Measurements from ENCODE around the gene OXLD1. TPM values are rescaled to one million over a fixed set of nuclear protein-coding genes. Genes with fewer than 3 reads are reported as not detected.
A peak's percentile ranks its signal among the peaks of the same experiment; 100 is the strongest.

OXLD1 gene
- total RNA-seq, 5 donors from 2014 or later (not counting 1 experiment from before 2014, with no cell fraction given), result 34.1 to 93.3 (median 68.1) TPM

DNA sequence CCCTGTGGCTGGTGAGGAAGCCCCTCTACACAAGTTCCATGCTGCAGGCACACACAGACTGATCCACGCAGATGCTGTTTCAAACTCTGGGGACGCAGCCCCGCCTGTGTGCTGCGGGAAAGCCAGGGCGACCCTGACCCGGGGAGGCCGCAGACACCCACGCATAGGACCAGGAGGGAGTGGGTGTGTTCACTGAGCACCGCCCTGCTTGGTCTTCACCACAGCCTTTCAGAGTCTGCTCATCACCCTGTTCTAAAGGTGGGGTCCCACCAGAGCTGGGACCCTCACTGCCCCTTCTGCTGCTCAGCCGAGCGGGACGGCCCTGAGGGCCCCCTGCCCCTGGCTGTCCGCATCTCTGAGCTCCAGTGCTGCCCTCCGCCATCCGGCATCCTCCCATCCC, 21.9 kb downstream of the OXLD1 start:
- DNase-seq, result no peak
- ATAC-seq (replicated peaks in 1 of 4), result no peak
- no peak overlapping the region for H3K4me3 ChIP-seq (ENCODE audit: control insufficient read depth in 1 of 2, extremely low read depth in 1 of 2, low read length in 1 of 2)
- Mint-ChIP-seq H3K9me3 (no peaks in the 10 kb centered on the region), H3K27ac (no peak overlapping the region), H3K27me3 (peaks cover 0 to 15% of the 10 kb centered on the region in 2 donors), H3K36me3 (no peaks in the 10 kb centered on the region), H3K4me3 (no peak overlapping the region), H3K4me1 (no peaks in the 10 kb centered on the region)
- peaks cover 2 to 31% of the 10 kb centered on the region in 2 experiments for H3K27me3 ChIP-seq (replicated peaks in 1 of 2; ENCODE audit: control insufficient read depth in 2 of 2, extremely low read depth in 1 of 2, insufficient read depth in 2 of 2, low read length in 1 of 2)
- H3K9me3 ChIP-seq, result no peaks in the 10 kb centered on the region
- no peaks in the 10 kb centered on the region for H3K36me3 ChIP-seq (ENCODE audit: control insufficient read depth in 2 of 2, extremely low read depth in 1 of 2, insufficient read depth in 1 of 2, low read length in 1 of 2)
- no peaks in the 10 kb centered on the region for H3K4me1 ChIP-seq (ENCODE audit: control insufficient read depth in 1 of 2, extremely low read depth in 1 of 2, insufficient read depth in 2 of 2, low read length in 2 of 2)
- H3K27ac ChIP-seq (ENCODE audit: low read length), result no peak overlapping the region
- WGBS (ENCODE audit: insufficient coverage), result 94% methylated on average over 11 of the region's 15 CpGs
- ChIA-PET POLR2A (no interaction called here), CTCF (no interaction called here)

DNA sequence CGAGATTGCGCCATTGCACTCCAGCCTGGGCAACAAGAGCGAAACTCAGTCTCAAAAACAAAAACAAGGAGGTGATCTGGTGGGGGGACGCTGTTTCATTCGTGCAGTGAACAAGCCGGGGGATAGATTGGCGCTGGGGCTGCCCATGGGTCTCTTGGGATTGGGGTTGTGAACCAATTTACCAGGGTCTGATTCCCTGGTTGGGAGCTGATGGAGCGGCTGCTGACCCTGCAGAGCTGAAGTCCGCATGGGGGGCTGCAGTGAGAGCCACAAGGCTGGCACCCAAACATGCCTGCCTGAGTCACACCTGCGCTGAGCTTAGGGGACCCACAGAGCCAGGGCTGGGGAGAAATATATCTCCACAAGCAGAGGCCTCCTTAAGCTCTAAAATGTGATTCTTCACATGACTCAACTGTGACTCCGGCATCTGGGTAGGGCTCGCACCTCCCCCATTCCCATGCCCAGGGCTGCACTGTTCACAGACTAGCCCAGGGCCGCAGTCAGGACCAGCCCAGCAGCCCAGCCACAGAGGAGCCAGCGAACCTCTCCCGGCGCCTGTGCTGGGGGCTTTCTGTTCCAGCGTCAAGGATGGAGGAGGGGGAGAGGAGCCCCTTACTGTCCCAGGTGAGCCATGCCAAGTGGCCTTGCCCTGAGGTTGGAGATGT, 24.4 kb downstream of the OXLD1 start:
- ChIA-PET POLR2A (no interaction called here), CTCF (no interaction called here)
- Mint-ChIP-seq H3K27ac (no peak overlapping the region), H3K27me3 (no peaks in the 10 kb centered on the region), H3K4me1 (peaks cover 0 to 7% (median 5%) of the 10 kb centered on the region in 3 donors), H3K36me3 (no peaks in the 10 kb centered on the region), H3K4me3 (no peak overlapping the region), H3K9me3 (no peaks in the 10 kb centered on the region)
- peaks cover 0 to 8% of the 10 kb centered on the region in 2 experiments for H3K27me3 ChIP-seq (replicated peaks in 1 of 2; ENCODE audit: control insufficient read depth in 2 of 2, extremely low read depth in 1 of 2, insufficient read depth in 2 of 2, low read length in 1 of 2)
- peaks cover 2 to 4% of the 10 kb centered on the region in 2 experiments for H3K4me1 ChIP-seq (ENCODE audit: control insufficient read depth in 1 of 2, extremely low read depth in 1 of 2, insufficient read depth in 2 of 2, low read length in 2 of 2)
- WGBS (ENCODE audit: insufficient coverage), result 85% methylated on average over 8 of the region's 17 CpGs
- H3K36me3 ChIP-seq (ENCODE audit: control insufficient read depth in 2 of 2, extremely low read depth in 1 of 2, insufficient read depth in 1 of 2, low read length in 1 of 2), result no peaks in the 10 kb centered on the region
- no peak overlapping the region for H3K4me3 ChIP-seq (ENCODE audit: control insufficient read depth in 1 of 2, extremely low read depth in 1 of 2, low read length in 1 of 2)
- H3K27ac ChIP-seq (ENCODE audit: low read length), result no peak overlapping the region
- H3K9me3 ChIP-seq, result no peaks in the 10 kb centered on the region
- ATAC-seq (replicated peaks in 1 of 4), result no peak
- no peak for DNase-seq

DNA sequence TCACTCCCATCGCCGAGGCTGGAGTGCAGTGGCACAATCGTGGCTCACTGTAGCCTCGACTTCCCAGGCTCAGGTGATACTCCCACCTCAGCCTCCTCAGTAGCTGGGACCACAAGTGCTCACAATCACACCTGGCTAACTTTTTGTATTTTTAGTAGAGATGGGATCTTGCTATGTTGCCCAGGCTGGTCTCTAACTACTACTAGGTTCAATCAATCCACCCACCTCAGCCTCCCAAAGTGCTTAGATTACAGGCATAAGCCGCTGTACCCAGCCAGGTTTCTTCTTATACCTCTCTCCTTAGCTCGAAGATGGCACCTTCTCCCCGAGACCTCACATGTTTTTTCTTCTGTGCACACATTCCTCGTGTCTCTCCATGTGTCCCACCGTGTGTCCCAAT, 26.4 kb downstream of the OXLD1 start:
- no peaks in the 10 kb centered on the region for H3K36me3 ChIP-seq (ENCODE audit: control insufficient read depth in 2 of 2, extremely low read depth in 1 of 2, insufficient read depth in 1 of 2, low read length in 1 of 2)
- ChIA-PET CTCF (interaction anchor here in 1 of 2 donors (0.5 kb wide), 1 partner anchor 682 kb away, joined by 4 read pairs; no protein-coding TSS in a partner anchor), POLR2A (interaction anchor here in 1 of 2 donors (0.6 kb wide), 1 partner anchor 23 kb away, joined by 3 read pairs; no protein-coding TSS in a partner anchor)
- H3K27ac Mint-ChIP-seq, result no peak overlapping the region
- H3K4me1 Mint-ChIP-seq, result peaks cover 12 to 18% (median 16%) of the 10 kb centered on the region in 3 donors
- no peaks in the 10 kb centered on the region for H3K9me3 Mint-ChIP-seq
- no peak overlapping the region for H3K4me3 ChIP-seq (ENCODE audit: control insufficient read depth in 1 of 2, extremely low read depth in 1 of 2, low read length in 1 of 2)
- DNase-seq (no peak), ATAC-seq (replicated peaks in 1 of 4) (no peak)
- H3K27me3 Mint-ChIP-seq, result no peaks in the 10 kb centered on the region
- no CpG with 5 or more reads among the region's 9 CpGs for WGBS (ENCODE audit: insufficient coverage)
- no peaks in the 10 kb centered on the region for H3K9me3 ChIP-seq
- no peak overlapping the region for H3K4me3 Mint-ChIP-seq
- peaks cover 8 to 19% of the 10 kb centered on the region in 2 experiments for H3K4me1 ChIP-seq (ENCODE audit: control insufficient read depth in 1 of 2, extremely low read depth in 1 of 2, insufficient read depth in 2 of 2, low read length in 2 of 2)
- no peak overlapping the region for H3K27ac ChIP-seq (ENCODE audit: low read length)
- H3K36me3 Mint-ChIP-seq, result no peaks in the 10 kb centered on the region
- H3K27me3 ChIP-seq (replicated peaks in 1 of 2; ENCODE audit: control insufficient read depth in 2 of 2, extremely low read depth in 1 of 2, insufficient read depth in 2 of 2, low read length in 1 of 2), result peaks cover 0 to 5% of the 10 kb centered on the region in 2 experiments

DNA sequence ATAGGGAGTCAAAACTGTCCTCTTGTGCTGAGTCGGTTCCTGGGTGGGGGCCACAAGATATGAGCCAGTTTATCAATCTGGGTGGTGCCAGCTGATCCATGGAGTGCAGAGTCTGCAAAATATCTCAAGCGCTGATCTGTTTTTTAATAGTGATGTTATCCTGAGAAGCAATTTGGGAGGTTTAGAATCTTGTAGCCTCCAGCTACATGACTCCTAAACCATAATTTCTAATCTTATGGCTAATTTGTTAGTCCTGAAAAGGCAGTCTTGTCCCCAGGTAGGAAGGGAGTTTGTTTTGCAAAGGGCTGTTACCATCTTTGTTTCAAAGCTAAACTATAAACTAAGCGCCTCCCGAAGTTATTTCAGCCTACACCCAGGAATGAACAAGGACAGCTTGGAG, 27.7 kb downstream of the OXLD1 start:
- CTCF ChIA-PET, result no interaction called here

DNA sequence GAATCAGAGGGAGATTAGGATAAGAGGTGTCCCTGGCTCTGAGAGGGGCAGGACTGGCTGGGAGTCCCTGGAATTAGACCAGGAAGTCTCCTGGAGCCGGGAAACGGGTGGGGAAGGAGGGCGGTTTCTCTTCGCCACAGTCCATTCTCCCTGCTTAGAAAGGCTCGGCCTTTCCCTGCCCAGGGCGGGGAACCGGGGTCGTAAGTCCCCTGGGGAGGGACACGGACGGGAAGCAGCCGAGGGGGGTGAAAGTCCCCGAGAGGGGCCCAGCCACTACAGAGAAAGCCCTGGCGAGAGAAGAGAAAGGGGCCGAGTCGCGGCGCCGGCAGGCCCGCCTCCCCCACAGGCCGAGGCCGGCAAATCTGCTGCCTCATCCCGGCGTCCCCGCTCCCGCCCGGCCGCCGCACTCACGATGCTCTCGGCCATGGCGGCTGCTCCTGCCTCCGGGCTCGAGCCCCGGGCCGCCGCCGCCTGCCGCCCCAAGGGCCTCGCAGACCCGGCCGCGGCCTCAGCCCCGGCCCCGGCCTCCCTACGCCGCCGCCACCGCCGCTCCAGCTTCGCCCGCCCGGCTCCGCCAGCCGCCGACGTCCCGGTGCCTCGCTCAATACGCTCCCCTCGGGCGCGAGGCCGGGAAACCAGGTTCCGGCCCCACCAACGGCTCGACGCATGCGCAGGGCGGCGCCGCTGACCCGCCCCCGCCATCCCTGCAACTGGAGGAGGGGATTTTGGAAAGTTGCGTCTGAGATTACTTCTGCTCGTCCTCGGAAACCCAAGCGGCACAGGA, 29.7 kb downstream of the OXLD1 start, which contains the start of the genes NPLOC4 and TSPAN10:
NPLOC4 (minus strand) TSS at position 608 of the 784 bp plus-strand sequence; CDS start at position 426, 182 bp downstream.
TSPAN10 (plus strand) TSS at position 692 of the 784 bp plus-strand sequence. CDS start 5,217 bp downstream, outside the sequence.
- H3K4me3 Mint-ChIP-seq, result peak within 1 kb of the TSS; percentile 85 to 94 (median 94)
- peak within 1 kb of the TSS; percentile 88 for H3K27ac Mint-ChIP-seq
- Histone ChIP-seq H3K9me3 (no peaks in the 10 kb centered on the region), H3K27ac (ENCODE audit: low read length) (peak within 1 kb of the TSS; percentile 39), H3K4me3 (ENCODE audit: control insufficient read depth in 1 of 2, extremely low read depth in 1 of 2, low read length in 1 of 2) (peak within 1 kb of the TSS; percentile 87 to 92), H3K27me3 (replicated peaks in 1 of 2; ENCODE audit: control insufficient read depth in 2 of 2, extremely low read depth in 1 of 2, insufficient read depth in 2 of 2, low read length in 1 of 2) (no peaks in the 10 kb centered on the region), H3K36me3 (ENCODE audit: control insufficient read depth in 2 of 2, extremely low read depth in 1 of 2, insufficient read depth in 1 of 2, low read length in 1 of 2) (peaks cover 0 to 3% of the 10 kb centered on the region in 2 donors), H3K4me1 (ENCODE audit: control insufficient read depth in 1 of 2, extremely low read depth in 1 of 2, insufficient read depth in 2 of 2, low read length in 2 of 2) (peaks cover 10 to 30% of the 10 kb centered on the region in 2 experiments)
- ChIA-PET POLR2A (no interaction called here), CTCF (no interaction called here)
- ATAC-seq (replicated peaks in 1 of 4) (peak; percentile 92 to 96 (median 94)), DNase-seq (peak; percentile 50 to 91 (median 72))
- no peaks in the 10 kb centered on the region for H3K9me3 Mint-ChIP-seq
- 0% methylated on average over 48 of the region's 77 CpGs for WGBS (ENCODE audit: insufficient coverage)
- no peaks in the 10 kb centered on the region for H3K27me3 Mint-ChIP-seq
- H3K4me1 Mint-ChIP-seq, result peaks cover 12 to 31% (median 29%) of the 10 kb centered on the region in 3 donors
- peaks cover 3% of the 10 kb centered on the region for H3K36me3 Mint-ChIP-seq

More for the DNA sequence above, 27.7 kb downstream of the OXLD1 start:
- 91% methylated on average over 1 of the region's 4 CpGs for WGBS (ENCODE audit: insufficient coverage)
- no peaks in the 10 kb centered on the region for H3K9me3 Mint-ChIP-seq
- no peak overlapping the region for H3K27ac Mint-ChIP-seq
- no peak overlapping the region for H3K4me3 ChIP-seq (ENCODE audit: control insufficient read depth in 1 of 2, extremely low read depth in 1 of 2, low read length in 1 of 2)
- no peak overlapping the region for H3K27ac ChIP-seq (ENCODE audit: low read length)
- no peaks in the 10 kb centered on the region for H3K27me3 Mint-ChIP-seq
- POLR2A ChIA-PET, result no interaction called here
- ATAC-seq (replicated peaks in 1 of 4), result no peak
- H3K36me3 ChIP-seq (ENCODE audit: control insufficient read depth in 2 of 2, extremely low read depth in 1 of 2, insufficient read depth in 1 of 2, low read length in 1 of 2), result no peaks in the 10 kb centered on the region
- peaks cover 10 to 27% of the 10 kb centered on the region in 2 experiments for H3K4me1 ChIP-seq (ENCODE audit: control insufficient read depth in 1 of 2, extremely low read depth in 1 of 2, insufficient read depth in 2 of 2, low read length in 2 of 2)
- no peaks in the 10 kb centered on the region for H3K9me3 ChIP-seq
- peak overlapping the region in 1 of 3 donors; percentile 17 for H3K4me3 Mint-ChIP-seq
- H3K36me3 Mint-ChIP-seq, result no peaks in the 10 kb centered on the region
- H3K27me3 ChIP-seq (replicated peaks in 1 of 2; ENCODE audit: control insufficient read depth in 2 of 2, extremely low read depth in 1 of 2, insufficient read depth in 2 of 2, low read length in 1 of 2), result peaks cover 0 to 3% of the 10 kb centered on the region in 2 experiments
- DNase-seq, result no peak
- peaks cover 12 to 26% (median 23%) of the 10 kb centered on the region in 3 donors for H3K4me1 Mint-ChIP-seq

DNA sequence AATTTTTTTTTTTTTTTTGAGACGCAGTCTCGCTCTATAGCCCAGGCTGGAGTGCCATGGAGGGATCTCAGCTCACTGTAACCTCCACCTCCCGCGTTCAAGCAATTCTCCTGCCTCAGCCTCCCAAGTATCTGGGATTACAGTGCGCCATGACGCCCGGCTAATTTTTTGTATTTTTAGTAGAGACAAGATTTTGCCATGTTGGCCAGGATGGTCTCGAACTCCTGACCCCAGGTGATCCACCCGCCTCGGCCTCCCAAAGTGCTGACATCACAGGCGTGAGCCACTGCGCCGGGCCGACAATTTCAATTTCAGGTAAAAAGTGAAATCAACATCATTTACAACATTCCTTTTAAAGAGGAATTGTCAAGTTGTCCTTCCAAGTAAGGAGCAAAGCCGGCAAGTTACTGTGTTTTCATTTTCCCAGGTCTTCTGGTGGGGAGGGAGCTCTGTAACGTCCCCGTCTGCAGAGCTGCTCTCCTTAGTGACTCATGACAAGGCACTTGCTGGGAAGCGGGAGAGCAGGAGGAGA, 30.4 kb downstream of the OXLD1 start:
- POLR2A ChIA-PET, result no interaction called here
- DNase-seq, result peak in 1 of 35 experiments; percentile 14

More for the DNA sequence above, 30.4 kb downstream of the OXLD1 start:
- Mint-ChIP-seq H3K9me3 (no peaks in the 10 kb centered on the region), H3K4me1 (peaks cover 12 to 35% (median 33%) of the 10 kb centered on the region in 3 donors), H3K36me3 (peaks cover 3% of the 10 kb centered on the region), H3K4me3 (peak overlapping the region; percentile 85 to 94 (median 94)), H3K27ac (peak overlapping the region; percentile 88), H3K27me3 (no peaks in the 10 kb centered on the region)
- Histone ChIP-seq H3K4me1 (ENCODE audit: control insufficient read depth in 1 of 2, extremely low read depth in 1 of 2, insufficient read depth in 2 of 2, low read length in 2 of 2) (peaks cover 10 to 30% of the 10 kb centered on the region in 2 experiments), H3K27me3 (replicated peaks in 1 of 2; ENCODE audit: control insufficient read depth in 2 of 2, extremely low read depth in 1 of 2, insufficient read depth in 2 of 2, low read length in 1 of 2) (no peaks in the 10 kb centered on the region), H3K4me3 (ENCODE audit: control insufficient read depth in 1 of 2, extremely low read depth in 1 of 2, low read length in 1 of 2) (peak overlapping the region; percentile 87 to 92), H3K27ac (ENCODE audit: low read length) (peak overlapping the region; percentile 39), H3K9me3 (no peaks in the 10 kb centered on the region), H3K36me3 (ENCODE audit: control insufficient read depth in 2 of 2, extremely low read depth in 1 of 2, insufficient read depth in 1 of 2, low read length in 1 of 2) (peaks cover 0 to 3% of the 10 kb centered on the region in 2 donors)
- no peak for ATAC-seq (replicated peaks in 1 of 4)
- 38% methylated on average over 8 of the region's 18 CpGs for WGBS (ENCODE audit: insufficient coverage)
- CTCF ChIA-PET, result no interaction called here

Measured in T-cell (primary cell).